ENCODE results near the gene MUC5B.
"Not testable (repeated sequence)": the region's sequence is repeated elsewhere in the genome, so short reads cannot be mapped to it uniquely, and the experiment has no call there.

Gene MUC5B

DNA sequence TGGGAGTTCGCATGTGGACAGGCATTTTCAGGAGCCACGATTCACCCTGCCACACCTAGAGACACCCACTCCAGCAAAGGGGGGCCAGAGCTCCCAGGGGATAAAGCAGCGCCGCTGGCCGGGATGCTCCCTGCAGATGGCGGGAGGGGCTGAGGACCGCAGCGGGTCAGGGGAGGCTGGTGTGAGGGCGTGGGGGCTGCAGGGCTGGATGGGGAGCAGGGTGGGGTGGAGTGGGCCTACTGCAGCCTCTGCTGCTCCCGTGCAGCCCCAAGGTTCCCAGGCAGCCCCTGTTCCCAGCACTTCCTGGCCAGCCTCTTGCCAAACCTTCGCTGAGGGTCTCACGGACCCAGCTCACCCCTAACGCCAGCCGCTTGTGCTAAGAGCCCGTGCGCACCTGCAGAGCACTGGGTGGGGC lies 13.0 kb downstream of the MUC5B start:
- H3K9me3 Mint-ChIP-seq, result no peaks in the 10 kb centered on the region
- no peak overlapping the region for H3K27ac Mint-ChIP-seq
- no peak overlapping the region for H3K4me3 Mint-ChIP-seq
- no peak for DNase-seq
- H3K4me1 Mint-ChIP-seq (ENCODE audit: low read depth), result no peaks in the 10 kb centered on the region
- H3K36me3 Mint-ChIP-seq (ENCODE audit: low read depth), result no peaks in the 10 kb centered on the region
- H3K27me3 Mint-ChIP-seq, result no peaks in the 10 kb centered on the region

DNA sequence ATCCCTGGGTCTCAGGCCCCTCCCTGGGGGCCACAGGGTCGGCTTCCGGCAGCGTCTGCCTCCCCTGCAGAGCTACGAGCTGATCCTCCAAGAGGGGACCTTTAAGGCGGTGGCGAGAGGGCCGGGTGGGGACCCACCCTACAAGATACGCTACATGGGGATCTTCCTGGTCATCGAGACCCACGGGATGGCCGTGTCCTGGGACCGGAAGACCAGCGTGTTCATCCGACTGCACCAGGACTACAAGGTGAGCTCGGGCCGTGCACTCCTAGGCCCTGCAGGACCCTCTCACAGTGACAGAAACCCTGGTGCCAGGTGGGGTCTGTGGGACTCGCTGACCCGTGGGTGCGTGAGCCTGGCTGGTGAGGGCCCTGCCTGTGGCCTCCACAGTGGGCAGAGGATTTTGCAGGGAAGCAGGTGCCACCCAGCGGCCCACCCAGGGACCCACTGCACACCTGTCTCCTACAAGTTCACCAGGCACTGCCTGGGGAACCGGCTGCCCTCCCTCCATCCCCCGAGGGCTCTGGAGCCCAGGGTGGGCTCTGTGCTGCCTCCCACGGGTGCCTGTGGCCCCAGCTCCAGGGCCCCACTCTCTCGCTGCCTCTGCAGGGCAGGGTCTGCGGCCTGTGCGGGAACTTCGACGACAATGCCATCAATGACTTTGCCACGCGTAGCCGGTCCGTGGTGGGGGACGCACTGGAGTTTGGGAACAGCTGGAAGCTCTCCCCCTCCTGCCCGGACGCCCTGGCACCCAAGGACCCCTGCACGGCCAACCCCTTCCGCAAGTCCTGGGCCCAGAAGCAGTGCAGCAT lies 13.7 kb downstream of the MUC5B start:
- no peak overlapping the region for H3K4me3 Mint-ChIP-seq
- no peak overlapping the region for H3K27ac Mint-ChIP-seq
- no peaks in the 10 kb centered on the region for H3K4me1 Mint-ChIP-seq (ENCODE audit: low read depth)
- no peaks in the 10 kb centered on the region for H3K36me3 Mint-ChIP-seq (ENCODE audit: low read depth)
- no peaks in the 10 kb centered on the region for H3K27me3 Mint-ChIP-seq
- no peaks in the 10 kb centered on the region for H3K9me3 Mint-ChIP-seq
- no peak for DNase-seq

DNA sequence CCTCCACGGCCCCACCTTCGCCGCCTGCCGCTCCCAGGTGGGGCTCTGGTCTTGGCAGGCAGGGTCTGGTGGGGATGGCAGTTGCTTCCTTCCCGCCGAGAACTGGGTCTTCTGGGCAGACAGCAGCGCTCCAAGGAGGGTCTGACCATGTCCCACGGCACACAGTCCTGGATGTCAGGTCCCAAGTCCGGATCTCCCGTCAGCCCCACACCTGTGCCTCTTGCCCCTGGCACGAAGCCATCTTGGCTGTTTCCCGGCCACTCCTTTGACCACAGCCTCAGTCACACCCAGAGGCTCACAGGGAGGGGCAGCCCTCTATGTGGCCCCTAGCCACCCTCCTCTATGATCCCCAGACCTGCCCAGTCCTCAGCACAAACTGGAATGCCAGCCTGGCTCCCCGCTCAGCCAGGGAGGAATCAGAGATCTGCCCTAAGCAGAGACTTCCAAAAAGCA lies 14.3 kb downstream of the MUC5B start:
- Mint-ChIP-seq H3K36me3 (ENCODE audit: low read depth) (no peaks in the 10 kb centered on the region), H3K9me3 (no peaks in the 10 kb centered on the region), H3K27ac (no peak overlapping the region)

DNA sequence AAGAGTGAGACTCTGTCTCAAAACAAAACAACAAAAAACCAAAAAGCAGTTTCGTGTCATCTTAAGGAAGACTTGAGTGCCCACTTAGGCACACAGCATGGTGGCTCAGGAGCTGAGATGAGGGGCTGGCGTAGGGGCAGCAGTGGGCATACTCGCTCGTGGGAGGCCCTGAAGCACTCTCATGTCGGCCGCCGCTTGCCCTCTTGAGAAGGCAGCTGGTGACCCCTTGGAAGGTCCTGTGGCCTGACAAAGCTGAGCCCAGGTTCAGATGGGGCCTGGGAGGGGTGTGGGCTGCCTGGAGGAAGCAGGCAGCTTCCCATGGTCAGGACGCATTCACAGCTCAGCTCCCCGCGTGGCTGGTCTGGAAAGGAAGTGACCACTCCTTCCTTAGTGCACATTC lies 15.0 kb downstream of the MUC5B start:
- no peak for DNase-seq
- Mint-ChIP-seq H3K27me3 (no peaks in the 10 kb centered on the region), H3K4me3 (no peak overlapping the region), H3K4me1 (ENCODE audit: low read depth) (no peaks in the 10 kb centered on the region), H3K9me3 (no peaks in the 10 kb centered on the region), H3K36me3 (ENCODE audit: low read depth) (no peaks in the 10 kb centered on the region), H3K27ac (no peak overlapping the region)

More for the DNA sequence above, 14.3 kb downstream of the MUC5B start:
- no peak for DNase-seq
- no peaks in the 10 kb centered on the region for H3K27me3 Mint-ChIP-seq
- H3K4me3 Mint-ChIP-seq, result no peak overlapping the region
- H3K4me1 Mint-ChIP-seq (ENCODE audit: low read depth), result no peaks in the 10 kb centered on the region

DNA sequence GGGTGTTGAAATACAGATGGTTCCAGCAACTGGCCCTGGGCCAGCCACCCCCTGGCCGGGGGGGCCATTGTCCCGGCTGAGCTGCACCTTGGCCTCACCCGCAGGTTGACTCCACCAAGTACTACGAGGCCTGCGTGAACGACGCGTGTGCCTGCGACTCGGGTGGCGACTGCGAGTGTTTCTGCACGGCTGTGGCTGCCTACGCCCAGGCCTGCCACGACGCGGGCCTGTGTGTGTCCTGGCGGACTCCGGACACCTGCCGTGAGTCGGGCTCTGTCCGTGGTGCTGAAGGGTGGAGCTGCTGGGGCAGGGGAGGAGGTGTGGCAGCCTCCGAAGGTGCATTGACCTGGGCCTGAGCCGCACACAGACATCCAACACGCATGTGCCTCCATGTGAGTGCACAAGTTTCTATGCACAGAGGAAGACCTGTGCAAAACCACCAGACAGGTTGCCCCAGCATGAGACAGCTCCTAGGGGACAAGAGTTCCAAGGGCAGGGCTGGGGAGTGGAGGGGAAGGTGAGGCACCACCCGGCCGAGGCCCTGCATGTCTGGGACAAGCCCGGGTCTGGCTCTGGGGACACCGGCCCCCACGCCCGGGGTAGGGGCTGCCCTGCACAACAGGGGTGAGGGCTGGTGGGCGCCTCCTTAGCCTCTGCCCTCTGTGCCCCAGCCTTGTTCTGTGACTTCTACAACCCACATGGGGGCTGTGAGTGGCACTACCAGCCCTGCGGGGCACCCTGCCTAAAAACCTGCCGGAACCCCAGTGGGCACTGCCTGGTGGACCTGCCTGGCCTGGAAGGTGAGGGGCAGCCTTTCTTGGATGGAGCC lies 16.1 kb downstream of the MUC5B start:
- no peaks in the 10 kb centered on the region for H3K27me3 Mint-ChIP-seq
- DNase-seq, result no peak
- H3K36me3 Mint-ChIP-seq (ENCODE audit: low read depth), result no peaks in the 10 kb centered on the region
- no peaks in the 10 kb centered on the region for H3K4me1 Mint-ChIP-seq (ENCODE audit: low read depth)
- no peak overlapping the region for H3K4me3 Mint-ChIP-seq
- H3K27ac Mint-ChIP-seq, result no peak overlapping the region
- H3K9me3 Mint-ChIP-seq, result no peaks in the 10 kb centered on the region

DNA sequence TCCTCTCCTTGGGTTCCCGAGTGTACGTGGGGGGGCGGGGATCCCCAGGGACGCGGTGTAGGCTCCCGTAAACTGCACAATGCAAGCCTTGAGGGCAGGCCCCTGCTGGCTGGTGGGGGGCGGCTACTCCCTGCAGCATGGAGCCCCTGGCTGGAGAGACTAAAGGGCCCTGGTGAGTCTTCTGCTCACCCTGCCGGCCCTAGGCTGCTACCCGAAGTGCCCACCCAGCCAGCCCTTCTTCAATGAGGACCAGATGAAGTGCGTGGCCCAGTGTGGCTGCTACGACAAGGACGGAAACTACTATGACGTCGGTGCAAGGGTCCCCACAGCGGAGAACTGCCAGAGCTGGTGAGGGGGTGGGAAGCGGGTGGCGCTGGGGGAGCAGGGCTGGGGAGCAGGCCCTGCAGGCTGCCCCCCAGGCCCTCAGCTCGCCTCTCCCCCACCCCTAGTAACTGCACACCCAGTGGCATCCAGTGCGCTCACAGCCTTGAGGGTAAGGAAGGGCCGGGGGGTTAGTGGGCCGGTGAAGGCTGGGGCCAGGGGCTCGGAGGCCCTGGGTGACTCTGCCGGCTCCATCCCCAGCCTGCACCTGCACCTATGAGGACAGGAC lies 16.8 kb downstream of the MUC5B start:
- no peaks in the 10 kb centered on the region for H3K4me1 Mint-ChIP-seq (ENCODE audit: low read depth)
- no peak overlapping the region for H3K4me3 Mint-ChIP-seq
- H3K27ac Mint-ChIP-seq, result no peak overlapping the region
- no peaks in the 10 kb centered on the region for H3K27me3 Mint-ChIP-seq
- H3K36me3 Mint-ChIP-seq (ENCODE audit: low read depth), result no peaks in the 10 kb centered on the region
- no peak for DNase-seq
- no peaks in the 10 kb centered on the region for H3K9me3 Mint-ChIP-seq

DNA sequence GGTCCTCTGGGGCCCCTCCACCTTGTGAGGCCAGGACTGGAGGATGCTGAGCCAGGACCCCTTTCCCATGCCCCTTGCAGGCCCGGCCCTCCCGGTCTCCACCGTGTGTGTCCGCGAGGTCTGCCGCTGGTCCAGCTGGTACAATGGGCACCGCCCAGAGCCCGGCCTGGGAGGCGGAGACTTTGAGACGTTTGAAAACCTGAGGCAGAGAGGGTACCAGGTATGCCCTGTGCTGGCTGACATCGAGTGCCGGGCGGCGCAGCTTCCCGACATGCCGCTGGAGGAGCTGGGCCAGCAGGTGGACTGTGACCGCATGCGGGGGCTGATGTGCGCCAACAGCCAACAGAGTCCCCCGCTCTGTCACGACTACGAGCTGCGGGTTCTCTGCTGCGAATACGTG lies 17.9 kb downstream of the MUC5B start:
- Mint-ChIP-seq H3K4me1 (ENCODE audit: low read depth) (no peaks in the 10 kb centered on the region), H3K27me3 (no peaks in the 10 kb centered on the region), H3K27ac (no peak overlapping the region), H3K4me3 (no peak overlapping the region), H3K36me3 (ENCODE audit: low read depth) (no peaks in the 10 kb centered on the region), H3K9me3 (no peaks in the 10 kb centered on the region)
- no peak for DNase-seq

DNA sequence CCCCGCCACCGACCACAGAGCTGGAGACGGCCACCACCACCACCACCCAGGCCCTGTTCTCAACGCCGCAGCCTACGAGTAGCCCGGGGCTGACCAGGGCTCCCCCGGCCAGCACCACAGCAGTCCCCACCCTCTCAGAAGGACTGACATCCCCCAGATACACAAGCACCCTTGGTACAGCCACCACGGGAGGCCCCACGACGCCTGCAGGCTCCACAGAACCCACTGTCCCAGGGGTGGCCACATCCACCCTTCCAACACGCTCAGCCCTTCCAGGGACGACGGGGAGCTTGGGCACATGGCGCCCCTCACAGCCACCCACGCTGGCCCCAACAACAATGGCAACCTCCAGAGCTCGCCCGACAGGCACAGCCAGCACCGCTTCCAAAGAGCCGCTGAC lies 18.8 kb downstream of the MUC5B start:
- Mint-ChIP-seq H3K27me3 (no peaks in the 10 kb centered on the region), H3K4me3 (no peak overlapping the region), H3K9me3 (no peaks in the 10 kb centered on the region), H3K36me3 (ENCODE audit: low read depth) (no peaks in the 10 kb centered on the region), H3K4me1 (ENCODE audit: low read depth) (no peaks in the 10 kb centered on the region), H3K27ac (no peak overlapping the region)
- DNase-seq, result no peak

DNA sequence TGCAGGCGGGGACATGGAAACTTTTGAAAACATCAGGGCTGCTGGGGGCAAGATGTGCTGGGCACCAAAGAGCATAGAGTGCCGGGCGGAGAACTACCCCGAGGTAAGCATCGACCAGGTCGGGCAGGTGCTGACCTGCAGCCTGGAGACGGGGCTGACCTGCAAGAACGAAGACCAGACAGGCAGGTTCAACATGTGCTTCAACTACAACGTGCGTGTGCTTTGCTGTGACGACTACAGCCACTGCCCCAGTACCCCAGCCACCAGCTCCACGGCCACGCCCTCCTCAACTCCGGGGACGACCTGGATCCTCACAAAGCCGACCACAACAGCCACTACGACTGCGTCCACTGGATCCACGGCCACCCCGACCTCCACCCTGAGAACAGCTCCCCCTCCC lies 19.4 kb downstream of the MUC5B start:
- H3K27me3 Mint-ChIP-seq, result no peaks in the 10 kb centered on the region
- H3K36me3 Mint-ChIP-seq (ENCODE audit: low read depth), result no peaks in the 10 kb centered on the region
- no peaks in the 10 kb centered on the region for H3K9me3 Mint-ChIP-seq
- no peak for DNase-seq
- no peak overlapping the region for H3K4me3 Mint-ChIP-seq
- no peaks in the 10 kb centered on the region for H3K4me1 Mint-ChIP-seq (ENCODE audit: low read depth)
- no peak overlapping the region for H3K27ac Mint-ChIP-seq

DNA sequence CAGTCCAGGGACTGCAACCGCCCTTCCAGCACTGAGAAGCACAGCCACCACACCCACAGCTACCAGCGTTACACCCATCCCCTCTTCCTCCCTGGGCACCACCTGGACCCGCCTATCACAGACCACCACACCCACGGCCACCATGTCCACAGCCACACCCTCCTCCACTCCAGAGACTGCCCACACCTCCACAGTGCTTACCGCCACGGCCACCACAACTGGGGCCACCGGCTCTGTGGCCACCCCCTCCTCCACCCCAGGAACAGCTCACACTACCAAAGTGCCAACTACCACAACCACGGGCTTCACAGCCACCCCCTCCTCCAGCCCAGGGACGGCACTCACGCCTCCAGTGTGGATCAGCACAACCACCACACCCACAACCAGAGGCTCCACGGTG lies 19.9 kb downstream of the MUC5B start:
- DNase-seq; H3K4me1 Mint-ChIP-seq (ENCODE audit: low read depth); H3K27me3 Mint-ChIP-seq; H3K36me3 Mint-ChIP-seq (ENCODE audit: low read depth); H3K27ac Mint-ChIP-seq; H3K4me3 Mint-ChIP-seq; H3K9me3 Mint-ChIP-seq: not testable (repeated sequence)

DNA sequence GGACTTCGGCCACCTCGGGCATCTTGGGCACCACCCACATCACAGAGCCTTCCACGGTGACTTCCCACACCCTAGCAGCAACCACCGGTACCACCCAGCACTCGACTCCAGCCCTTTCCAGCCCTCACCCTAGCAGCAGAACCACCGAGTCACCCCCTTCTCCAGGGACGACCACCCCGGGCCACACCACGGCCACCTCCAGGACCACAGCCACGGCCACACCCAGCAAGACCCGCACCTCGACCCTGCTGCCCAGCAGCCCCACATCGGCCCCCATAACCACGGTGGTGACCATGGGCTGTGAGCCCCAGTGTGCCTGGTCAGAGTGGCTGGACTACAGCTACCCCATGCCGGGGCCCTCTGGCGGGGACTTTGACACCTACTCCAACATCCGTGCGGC lies 20.7 kb downstream of the MUC5B start:
- H3K27ac Mint-ChIP-seq; H3K4me3 Mint-ChIP-seq; H3K9me3 Mint-ChIP-seq; H3K27me3 Mint-ChIP-seq; H3K4me1 Mint-ChIP-seq (ENCODE audit: low read depth); H3K36me3 Mint-ChIP-seq (ENCODE audit: low read depth); DNase-seq: not testable (repeated sequence)

DNA sequence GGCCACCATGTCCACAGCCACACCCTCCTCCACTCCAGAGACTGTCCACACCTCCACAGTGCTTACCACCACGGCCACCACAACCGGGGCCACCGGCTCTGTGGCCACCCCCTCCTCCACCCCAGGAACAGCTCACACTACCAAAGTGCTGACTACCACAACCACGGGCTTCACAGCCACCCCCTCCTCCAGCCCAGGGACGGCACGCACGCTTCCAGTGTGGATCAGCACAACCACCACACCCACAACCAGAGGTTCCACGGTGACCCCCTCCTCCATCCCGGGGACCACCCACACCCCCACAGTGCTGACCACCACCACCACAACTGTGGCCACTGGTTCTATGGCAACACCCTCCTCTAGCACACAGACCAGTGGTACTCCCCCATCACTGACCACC lies 21.7 kb downstream of the MUC5B start:
- not testable (repeated sequence) for H3K4me3 Mint-ChIP-seq; H3K9me3 Mint-ChIP-seq; H3K36me3 Mint-ChIP-seq (ENCODE audit: low read depth); H3K27me3 Mint-ChIP-seq; DNase-seq; H3K27ac Mint-ChIP-seq; H3K4me1 Mint-ChIP-seq (ENCODE audit: low read depth)

DNA sequence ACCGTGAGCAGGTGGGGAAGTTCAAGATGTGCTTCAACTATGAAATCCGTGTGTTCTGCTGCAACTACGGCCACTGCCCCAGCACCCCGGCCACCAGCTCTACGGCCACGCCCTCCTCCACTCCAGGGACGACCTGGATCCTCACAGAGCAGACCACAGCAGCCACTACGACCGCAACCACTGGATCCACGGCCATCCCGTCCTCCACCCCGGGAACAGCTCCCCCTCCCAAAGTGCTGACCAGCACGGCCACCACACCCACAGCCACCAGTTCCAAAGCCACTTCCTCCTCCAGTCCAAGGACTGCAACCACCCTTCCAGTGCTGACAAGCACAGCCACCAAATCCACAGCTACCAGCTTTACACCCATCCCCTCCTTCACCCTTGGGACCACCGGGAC lies 22.9 kb downstream of the MUC5B start:
- not testable (repeated sequence) for DNase-seq; H3K27ac Mint-ChIP-seq; H3K4me1 Mint-ChIP-seq (ENCODE audit: low read depth); H3K9me3 Mint-ChIP-seq; H3K36me3 Mint-ChIP-seq (ENCODE audit: low read depth); H3K4me3 Mint-ChIP-seq; H3K27me3 Mint-ChIP-seq

DNA sequence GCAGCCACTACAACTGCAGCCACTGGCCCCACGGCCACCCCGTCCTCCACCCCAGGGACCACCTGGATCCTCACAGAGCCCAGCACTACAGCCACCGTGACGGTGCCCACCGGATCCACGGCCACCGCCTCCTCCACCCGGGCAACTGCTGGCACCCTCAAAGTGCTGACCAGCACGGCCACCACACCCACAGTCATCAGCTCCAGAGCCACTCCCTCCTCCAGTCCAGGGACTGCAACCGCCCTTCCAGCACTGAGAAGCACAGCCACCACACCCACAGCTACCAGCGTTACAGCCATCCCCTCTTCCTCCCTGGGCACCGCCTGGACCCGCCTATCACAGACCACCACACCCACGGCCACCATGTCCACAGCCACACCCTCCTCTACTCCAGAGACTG lies 23.4 kb downstream of the MUC5B start:
- H3K27me3 Mint-ChIP-seq; DNase-seq; H3K4me1 Mint-ChIP-seq (ENCODE audit: low read depth); H3K27ac Mint-ChIP-seq; H3K36me3 Mint-ChIP-seq (ENCODE audit: low read depth); H3K4me3 Mint-ChIP-seq; H3K9me3 Mint-ChIP-seq: not testable (repeated sequence)

DNA sequence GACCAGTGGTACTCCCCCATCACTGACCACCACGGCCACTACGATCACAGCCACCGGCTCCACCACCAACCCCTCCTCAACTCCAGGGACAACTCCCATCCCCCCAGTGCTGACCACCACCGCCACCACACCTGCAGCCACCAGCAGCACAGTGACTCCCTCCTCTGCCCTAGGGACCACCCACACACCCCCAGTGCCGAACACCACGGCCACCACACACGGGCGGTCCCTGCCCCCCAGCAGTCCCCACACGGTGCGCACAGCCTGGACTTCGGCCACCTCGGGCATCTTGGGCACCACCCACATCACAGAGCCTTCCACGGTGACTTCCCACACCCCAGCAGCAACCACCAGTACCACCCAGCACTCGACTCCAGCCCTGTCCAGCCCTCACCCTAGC lies 24.2 kb downstream of the MUC5B start:
- not testable (repeated sequence) for H3K4me1 Mint-ChIP-seq (ENCODE audit: low read depth); H3K27me3 Mint-ChIP-seq; H3K36me3 Mint-ChIP-seq (ENCODE audit: low read depth); H3K9me3 Mint-ChIP-seq; H3K4me3 Mint-ChIP-seq; DNase-seq; H3K27ac Mint-ChIP-seq

All from activated T-cell treated with anti-CD3 and anti-CD28 coated beads, Interleukin-2, amount 50 U/mL, for 24 hours (primary cell).